IPS DF 19.7 (cell line): Measurements from ENCODE around the gene ADA.

Experiments
- DNase-seq: peaks from one replicate; pipeline ENCODE4 v3.0.0-alpha.2; 2013; ENCODE audit warnings: low read depth, low spot score

Gene ADA

GRCh38 chr20:44624152-44624551 lies 27.3 kb downstream of the ADA start:
- DNase-seq = no peak

GRCh38 chr20:44622501-44623270 lies 28.8 kb downstream of the ADA start:
- no peak for DNase-seq

GRCh38 chr20:44621939-44622338 lies 29.6 kb downstream of the ADA start:
- DNase-seq = no peak

GRCh38 chr20:44621325-44621724 lies 30.2 kb downstream of the ADA start:
- DNase-seq = no peak

- no peak for DNase-seq
These were observed 31.5 kb downstream of the ADA start for GRCh38 chr20:44620030-44620429.

GRCh38 chr20:44619294-44619693 lies 32.2 kb downstream of the ADA start:
- DNase-seq = no peak

GRCh38 chr20:44618318-44618731 lies 33.2 kb downstream of the ADA start:
- DNase-seq = no peak

GRCh38 chr20:44616604-44616964 lies 34.9 kb downstream of the ADA start:
- no peak for DNase-seq

GRCh38 chr20:44615876-44616603 lies 35.5 kb downstream of the ADA start:
- no peak for DNase-seq

- no peak for DNase-seq
These were observed 36.2 kb downstream of the ADA start for GRCh38 chr20:44615169-44615791.

GRCh38 chr20:44614525-44614924 lies 37.0 kb downstream of the ADA start:
- DNase-seq = no peak

GRCh38 chr20:44613575-44613974 lies 37.9 kb downstream of the ADA start:
- no peak for DNase-seq

GRCh38 chr20:44610313-44610962 lies 41.1 kb downstream of the ADA start:
- no peak for DNase-seq

GRCh38 chr20:44609516-44610312 lies 41.8 kb downstream of the ADA start:
- DNase-seq = peak; percentile 75

- no peak for DNase-seq
These were observed 42.4 kb downstream of the ADA start for GRCh38 chr20:44609006-44609515.

GRCh38 chr20:44606725-44607441 lies 44.6 kb downstream of the ADA start:
- no peak for DNase-seq

- DNase-seq = no peak
These were observed 48.2 kb downstream of the ADA start for GRCh38 chr20:44603327-44603726.

GRCh38 chr20:44601801-44602204 lies 49.7 kb downstream of the ADA start:
- DNase-seq = no peak

- DNase-seq = no peak
These were observed 50.2 kb downstream of the ADA start for GRCh38 chr20:44601236-44601671.

- no peak for DNase-seq
These were observed 50.7 kb downstream of the ADA start for GRCh38 chr20:44600758-44601201.
